Esophagus muscularis mucosa (tissue), 4 donors: ENCODE data around the gene YPEL2. TPM values are rescaled to one million over a fixed set of nuclear protein-coding genes. Genes with fewer than 3 reads are reported as not detected.

Source experiments
- DNase-seq: peaks from one replicate; pipeline ENCODE4 v3.0.0-alpha.2; 2017; ENCODE audit errors: extremely low spot score
- H3K27ac ChIP-seq, 4 donors: fragments of 200-600 bp; sonication (generic); replicated peaks in 1 of 4; 1 replicate in 3 of 4; 2 replicates in 1 of 4; pipeline ENCODE4 v1.5.1; 2016 to 2019; ENCODE audit warnings: mild to moderate bottlenecking in 1 of 4
- H3K27me3 ChIP-seq, 4 donors: fragments of 200-600 bp; sonication (generic); one replicate each; pipeline versions ENCODE4 v1.5.1 to v1.6.0; 2016 to 2019
- H3K36me3 ChIP-seq, 4 donors: fragments of 200-600 bp; sonication (generic); one replicate each; pipeline ENCODE4 v1.5.1; 2016 to 2019
- H3K4me1 ChIP-seq, 4 donors: fragments of 200-600 bp; sonication (generic); one replicate each; pipeline ENCODE4 v1.5.1; 2016 to 2019
- H3K4me3 ChIP-seq, 4 donors: fragments of 200-600 bp; sonication (generic); 1 replicate in 2 of 4; 2 replicates in 2 of 4; pipeline ENCODE4 v1.5.1; 2016 to 2019; ENCODE audit warnings: mild to moderate bottlenecking in 4 of 4, moderate library complexity in 1 of 4
- H3K9me3 ChIP-seq, 4 donors: fragments of 200-600 bp; sonication (generic); 1 replicate in 3 of 4; 2 replicates in 1 of 4; pipeline ENCODE4 v1.5.1; 2016 to 2019
- EP300 ChIP-seq: sonication (generic); formaldehyde crosslinking; IDR thresholded peaks from one replicate; pipeline ENCODE4 v1.6.1; 2017; ENCODE audit warnings: antibody characterized with exemption
- POLR2A ChIP-seq: fragments of 450-650 bp; IDR thresholded peaks from one replicate; pipeline ENCODE4 v1.6.1; 2017; ENCODE audit warnings: antibody characterized with exemption, moderate library complexity, mild to moderate bottlenecking, low read depth
- POLR2AphosphoS5 ChIP-seq, 2 donors: sonication (generic); formaldehyde crosslinking; IDR thresholded peaks; one replicate each; pipeline ENCODE4 v1.6.1; 2017; ENCODE audit warnings: antibody characterized with exemption in 2 of 2
- WGBS: methylation state at CpG from one replicate; pipeline ENCODE4 v1.1.5; 2018; 5-methylcytosine and 5-hydroxymethylcytosine counted together
- intact Hi-C: fragments of 100-400 bp; cut with DNase I; formaldehyde crosslinking; loops from one replicate; pipeline ENCODE4 v1.15.1; 2023
- total RNA-seq, 4 donors: library from RNA; depleted of rRNA; stranded (reverse); fragments of >200 nt; gene quantifications; one replicate each; pipeline versions ENCODE4 v1.1.0 to v1.2.1, GENCODE V29; 2016
- TF ChIP-seq, protein P1 (sequence below), 3 experiments: fragments of 200-600 bp in 2 of 3; fragments of 450-650 bp in 1 of 3; sonication (generic) in 2 of 3; IDR thresholded peaks; one replicate each; pipeline ENCODE4 v1.5.1; 2017 to 2019; ENCODE audit warnings: antibody characterized with exemption in 3 of 3, mild to moderate bottlenecking in 2 of 3, moderate library complexity in 1 of 3

Gene YPEL2
- total RNA-seq, 4 donors from 2014 or later, result 27.7 to 62.9 (median 28.8) TPM

DNA sequence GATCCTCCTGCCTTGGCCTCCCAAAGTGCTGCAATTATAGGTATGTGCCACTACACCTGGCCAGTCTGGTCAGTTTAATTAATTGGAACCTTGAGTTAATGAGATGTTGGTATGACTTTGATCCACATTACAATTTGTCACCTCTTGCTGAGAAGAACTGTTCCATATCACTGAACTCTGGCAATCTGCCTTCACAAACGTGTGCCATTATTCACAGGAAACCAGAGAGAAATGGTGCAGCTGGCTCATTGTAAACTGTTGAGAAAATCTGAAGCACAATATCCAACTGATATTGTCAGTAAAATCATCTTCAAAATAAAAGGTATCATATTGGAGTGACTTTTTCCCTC lies 39.3 kb upstream of the YPEL2 start:
- no peaks in the 10 kb centered on the region for H3K4me1 ChIP-seq
- intact Hi-C loops, result no loop called here
- no peaks in the 10 kb centered on the region for H3K27me3 ChIP-seq
- H3K27ac ChIP-seq, result no peak overlapping the region
- H3K9me3 ChIP-seq, result no peaks in the 10 kb centered on the region
- no peak overlapping the region for H3K4me3 ChIP-seq
- no peak for DNase-seq
- WGBS, result 30% methylated on average over 1 of the region's 1 CpG
- TF ChIP-seq POLR2A (no peak), POLR2AphosphoS5 (IDR thresholded peaks at IDR 0.05) (no peak), EP300 (no peak)
- TF ChIP-seq, protein P1, sequence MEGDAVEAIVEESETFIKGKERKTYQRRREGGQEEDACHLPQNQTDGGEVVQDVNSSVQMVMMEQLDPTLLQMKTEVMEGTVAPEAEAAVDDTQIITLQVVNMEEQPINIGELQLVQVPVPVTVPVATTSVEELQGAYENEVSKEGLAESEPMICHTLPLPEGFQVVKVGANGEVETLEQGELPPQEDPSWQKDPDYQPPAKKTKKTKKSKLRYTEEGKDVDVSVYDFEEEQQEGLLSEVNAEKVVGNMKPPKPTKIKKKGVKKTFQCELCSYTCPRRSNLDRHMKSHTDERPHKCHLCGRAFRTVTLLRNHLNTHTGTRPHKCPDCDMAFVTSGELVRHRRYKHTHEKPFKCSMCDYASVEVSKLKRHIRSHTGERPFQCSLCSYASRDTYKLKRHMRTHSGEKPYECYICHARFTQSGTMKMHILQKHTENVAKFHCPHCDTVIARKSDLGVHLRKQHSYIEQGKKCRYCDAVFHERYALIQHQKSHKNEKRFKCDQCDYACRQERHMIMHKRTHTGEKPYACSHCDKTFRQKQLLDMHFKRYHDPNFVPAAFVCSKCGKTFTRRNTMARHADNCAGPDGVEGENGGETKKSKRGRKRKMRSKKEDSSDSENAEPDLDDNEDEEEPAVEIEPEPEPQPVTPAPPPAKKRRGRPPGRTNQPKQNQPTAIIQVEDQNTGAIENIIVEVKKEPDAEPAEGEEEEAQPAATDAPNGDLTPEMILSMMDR (IDR thresholded peaks at IDR 0.05), result no peak
- no peaks in the 10 kb centered on the region for H3K36me3 ChIP-seq

DNA sequence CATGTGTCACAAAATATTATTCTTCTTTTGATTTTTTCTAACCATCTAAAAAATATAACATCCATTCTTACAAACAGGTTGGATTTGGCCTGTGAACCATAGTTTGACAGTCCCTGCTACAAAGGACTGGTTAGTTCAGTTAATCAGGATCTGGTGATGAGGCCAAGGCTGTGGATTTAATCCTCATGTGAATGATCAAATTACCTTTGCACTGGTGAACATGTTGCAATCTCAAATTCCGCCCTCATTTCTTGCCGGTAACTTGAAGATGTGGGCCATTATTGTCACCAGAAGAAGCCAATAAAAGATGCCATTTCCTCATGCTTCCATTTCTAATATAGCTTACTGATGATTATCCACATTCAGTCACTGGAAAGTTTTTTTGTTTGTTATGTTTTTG lies 35.3 kb upstream of the YPEL2 start:
- H3K27me3 ChIP-seq, result no peaks in the 10 kb centered on the region
- WGBS, result 98% methylated on average over 2 of the region's 2 CpGs
- H3K27ac ChIP-seq, result no peak overlapping the region
- no peak overlapping the region for H3K4me3 ChIP-seq
- no peaks in the 10 kb centered on the region for H3K9me3 ChIP-seq
- DNase-seq, result no peak
- H3K36me3 ChIP-seq, result no peaks in the 10 kb centered on the region
- intact Hi-C loops, result no loop called here
- TF ChIP-seq EP300 (no peak), POLR2AphosphoS5 (IDR thresholded peaks at IDR 0.05) (no peak), POLR2A (no peak)
- TF ChIP-seq, protein P1 (IDR thresholded peaks at IDR 0.05), result no peak
- H3K4me1 ChIP-seq, result no peaks in the 10 kb centered on the region

DNA sequence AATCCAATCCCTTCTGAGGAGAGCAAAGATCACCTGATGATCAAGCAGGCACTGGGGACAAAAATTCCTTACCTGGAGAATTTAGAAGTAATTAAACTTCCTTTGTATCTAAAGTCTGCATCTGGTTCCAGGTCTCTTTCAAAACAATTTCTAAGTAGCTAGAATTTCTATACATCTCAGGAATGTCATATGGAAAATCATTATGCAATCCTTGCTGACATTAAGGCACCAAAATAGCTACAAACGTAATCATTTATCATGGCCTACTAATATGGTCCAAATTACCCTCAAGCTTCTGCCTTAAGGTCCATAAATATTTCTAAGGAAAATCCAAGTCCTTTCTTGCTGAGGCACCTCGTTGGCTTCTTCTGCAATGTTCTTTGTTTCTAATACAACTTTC lies 32.9 kb upstream of the YPEL2 start:
- DNase-seq, result no peak
- Histone ChIP-seq H3K36me3 (no peaks in the 10 kb centered on the region), H3K4me1 (no peaks in the 10 kb centered on the region), H3K27me3 (no peaks in the 10 kb centered on the region), H3K4me3 (no peak overlapping the region), H3K9me3 (no peaks in the 10 kb centered on the region), H3K27ac (no peak overlapping the region)
- 60% methylated on average over 2 of the region's 2 CpGs for WGBS
- no peak for TF ChIP-seq EP300
- TF ChIP-seq, protein P1 (IDR thresholded peaks at IDR 0.05), result no peak
- no peak for TF ChIP-seq POLR2A
- TF ChIP-seq POLR2AphosphoS5 (IDR thresholded peaks at IDR 0.05), result no peak
- intact Hi-C loops, result no loop called here

DNA sequence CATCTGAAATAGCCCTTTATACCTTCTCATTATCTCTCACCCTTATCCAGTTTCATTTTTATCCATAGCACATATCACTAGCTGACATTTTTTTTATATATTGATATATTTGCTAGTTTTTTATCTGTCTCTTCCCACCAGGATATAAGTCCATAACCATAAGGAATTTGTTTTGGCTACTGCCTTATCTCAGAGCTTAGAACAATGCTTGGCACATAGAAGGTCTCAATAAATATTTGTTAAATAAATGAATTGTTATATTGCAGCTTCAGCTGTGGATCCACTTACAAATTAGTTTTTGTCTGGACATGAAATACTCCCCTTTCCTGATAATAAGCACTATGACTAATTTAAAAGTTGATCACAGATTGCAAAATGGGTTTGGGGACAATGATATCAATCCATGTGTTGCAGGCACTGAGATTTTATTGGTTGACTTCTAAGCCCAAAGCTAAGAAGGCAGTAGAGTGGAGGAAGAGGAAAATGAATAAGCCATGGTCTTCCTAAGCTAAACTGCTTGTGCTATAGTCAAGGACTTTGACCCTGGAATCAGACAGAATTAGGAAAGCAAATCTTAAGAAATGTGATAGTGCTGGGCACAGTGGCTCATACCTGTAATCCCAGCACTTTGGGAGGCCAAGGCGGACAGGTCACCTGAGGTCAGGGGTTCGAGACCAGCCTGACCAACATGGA lies 31.9 kb upstream of the YPEL2 start:
- Histone ChIP-seq H3K27me3 (no peaks in the 10 kb centered on the region), H3K36me3 (no peaks in the 10 kb centered on the region), H3K4me3 (no peak overlapping the region), H3K4me1 (no peaks in the 10 kb centered on the region), H3K27ac (no peak overlapping the region), H3K9me3 (no peaks in the 10 kb centered on the region)
- WGBS, result 90% methylated on average over 2 of the region's 2 CpGs
- TF ChIP-seq, protein P1 (IDR thresholded peaks at IDR 0.05), result no peak
- TF ChIP-seq EP300, result no peak
- no peak for TF ChIP-seq POLR2AphosphoS5 (IDR thresholded peaks at IDR 0.05)
- TF ChIP-seq POLR2A, result no peak
- intact Hi-C loops, result no loop called here
- no peak for DNase-seq

DNA sequence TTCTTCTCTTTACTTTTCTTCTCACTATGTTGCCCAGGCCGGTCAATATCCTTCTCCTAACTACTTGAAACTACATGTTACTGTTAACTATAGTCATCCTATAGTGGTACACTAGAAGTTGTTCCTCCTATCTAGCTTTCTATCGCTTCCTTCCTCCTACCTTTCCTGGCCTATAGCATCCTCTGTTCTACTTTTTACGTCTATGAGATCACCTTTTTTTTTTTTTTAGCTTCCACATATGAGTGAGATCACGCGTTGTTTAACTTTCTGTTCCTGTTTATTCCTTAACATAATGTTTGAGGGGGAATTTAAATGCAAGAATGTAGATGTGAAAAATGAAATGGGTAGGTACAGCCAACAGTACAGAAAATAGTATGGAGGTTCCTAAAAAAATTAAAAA lies 30.5 kb upstream of the YPEL2 start:
- no peaks in the 10 kb centered on the region for H3K4me1 ChIP-seq
- no peaks in the 10 kb centered on the region for H3K9me3 ChIP-seq
- 80% methylated on average over 5 of the region's 5 CpGs for WGBS
- H3K36me3 ChIP-seq, result no peaks in the 10 kb centered on the region
- intact Hi-C loops, result no loop called here
- no peak overlapping the region for H3K27ac ChIP-seq
- H3K27me3 ChIP-seq, result no peaks in the 10 kb centered on the region
- DNase-seq, result no peak
- no peak overlapping the region for H3K4me3 ChIP-seq
- TF ChIP-seq POLR2AphosphoS5 (IDR thresholded peaks at IDR 0.05), result no peak
